Measurements from ENCODE around the gene ZNF688. TPM values are rescaled to one million over a fixed set of nuclear protein-coding genes. Genes with fewer than 3 reads are reported as not detected.

Gene ZNF688
- total and polyA plus RNA-seq, 9 of the 15 experiments (the other 6 are each of a cell fraction or from before 2014, with no cell fraction given) = 0.48 to 12.9 (median 4.5) TPM

- TF ChIP-seq HES1 (IDR thresholded peaks at IDR 0.05; ENCODE audit: low read depth) (peak; percentile 66), HLTF (IDR thresholded peaks at IDR 0.05) (no peak), ZNF140 (CRISPR knock-in tag; IDR thresholded peaks at IDR 0.05) (no peak), NFE2L1 (tag; IDR thresholded peaks at IDR 0.05; ENCODE audit: borderline replicate concordance, low read depth) (no peak), SMAD2 (IDR thresholded peaks at IDR 0.05; ENCODE audit: low read depth, low read length) (no peak), DACH1 (IDR thresholded peaks at IDR 0.05; ENCODE audit: partially characterized antibody) (no peak), NKRF (IDR thresholded peaks at IDR 0.05; ENCODE audit: borderline replicate concordance) (peak; percentile 71; the same call in 1 of the 2 replicates), SREBF2 (CRISPR knock-in tag; IDR thresholded peaks at IDR 0.05) (0 out of 2 replicates have a peak, but pooled peaks have one; percentile 37), YY1 (IDR thresholded peaks at IDR 0.05; ENCODE audit: borderline replicate concordance in 1 of 3, control insufficient read depth in 1 of 3, extremely low read depth in 1 of 3, insufficient read depth in 3 of 3, insufficient read length in 1 of 3, insufficient replicate concordance in 2 of 3, low read depth in 1 of 3, low read length in 2 of 3) (no peak), TEAD1 (CRISPR knock-in tag; IDR thresholded peaks at IDR 0.05) (0 out of 4 replicates have a peak, but pooled peaks of 1 of the 2 experiments have one; percentile 40), EP300 (IDR thresholded peaks at IDR 0.05; ENCODE audit: low read length) (no peak), ZEB2 (IDR thresholded peaks at IDR 0.05) (peak; percentile 68), ELF1 (tag; IDR thresholded peaks at IDR 0.05) (peak; percentile 29; the same call in 1 of the 2 replicates), HDAC2 (IDR thresholded peaks at IDR 0.05) (peak; percentile 51; the same call in 1 of the 2 replicates), ZFX (CRISPR knock-in tag; IDR thresholded peaks at IDR 0.05) (no peak), HNRNPK (IDR thresholded peaks at IDR 0.05; ENCODE audit: low read depth, low read length, poor library complexity, severe bottlenecking) (no peak), TAF7 (tag; IDR thresholded peaks at IDR 0.05) (0 out of 2 replicates have a peak, but pooled peaks have one; percentile 43), TAF1 (IDR thresholded peaks at IDR 0.05; ENCODE audit: control insufficient read depth, extremely low read depth, insufficient read depth, low read length, severe bottlenecking) (no peak), E2F5 (CRISPR knock-in tag; IDR thresholded peaks at IDR 0.05) (no peak), SMARCA4 (IDR thresholded peaks at IDR 0.05) (peak; percentile 60; the same call in 1 of the 2 replicates), ATF1 (CRISPR knock-in tag; IDR thresholded peaks at IDR 0.05) (no peak), ATF1 (tag; IDR thresholded peaks at IDR 0.05) (no peak; the same call in 1 of the 2 replicates), MXD1 (CRISPR knock-in tag; IDR thresholded peaks at IDR 0.05; ENCODE audit: borderline replicate concordance, poor library complexity, severe bottlenecking) (no peak), ZNF655 (CRISPR knock-in tag; IDR thresholded peaks at IDR 0.05) (no peak)
Measured at GRCh38 chr16:30558789-30559377, 12.6 kb downstream of the ZNF688 start (continued).
